SK-N-SH (cell line): Measurements from ENCODE around the gene MRFAP1. TPM values are rescaled to one million over a fixed set of nuclear protein-coding genes. Genes with fewer than 3 reads are reported as not detected.

Source experiments
- CTCF ChIA-PET: fragments of 300-600, 350-600 bp; formaldehyde crosslinking; extraction: SDS; loops from one replicate; lab custom pipeline; 2021; lab: Yijun Ruan, JAX
- POLR2A ChIA-PET: fragments of 350-600 bp; sonication (Branson Sonifier 250); formaldehyde crosslinking; extraction: SDS; loops from one replicate; lab custom pipeline; 2020; ENCODE audit warnings: antibody characterized with exemption, inconsistent platforms; lab: Yijun Ruan, JAX
- DNase-seq: peaks from one replicate; pipeline ENCODE4 v3.0.0; 2012
- H2AFZ ChIP-seq: fragments of 200-600 bp; sonication (generic); 2 replicates; pipeline ENCODE4 v1.8.1; 2016; ENCODE audit warnings: antibody characterized with exemption, mild to moderate bottlenecking, low read depth
- H3F3A ChIP-seq: fragments of 200-600 bp; sonication (generic); replicated peaks from 2 replicates; pipeline ENCODE3; 2016; ENCODE audit warnings: antibody characterized with exemption, mild to moderate bottlenecking; ENCODE audit not compliant: insufficient read depth
- H3K27ac ChIP-seq, 2 experiments: fragments of 200-500 bp in 1 of 2; fragments of 200-600 bp in 1 of 2; sonication (Bioruptor generic) in 1 of 2; sonication (generic), shearing (Covaris generic) in 1 of 2; 2 replicates each; pipeline versions ENCODE4 v1.5.1 to v1.6.1; 2014 to 2016; ENCODE audit warnings: low read depth in 2 of 2, inconsistent platforms in 1 of 2, low read length in 1 of 2, mild to moderate bottlenecking in 1 of 2, mixed read lengths in 1 of 2
- H3K27me3 ChIP-seq: fragments of 200-600 bp; sonication (generic), shearing (Covaris generic); 2 replicates; pipeline ENCODE4 v1.6.1; 2016; ENCODE audit warnings: mixed run types; ENCODE audit not compliant: insufficient read depth
- H3K36me3 ChIP-seq, 2 experiments: fragments of 200-500 bp in 1 of 2; fragments of 200-600 bp in 1 of 2; sonication (Bioruptor generic) in 1 of 2; sonication (generic) in 1 of 2; replicated peaks in 1 of 2; 2 replicates each; pipeline versions ENCODE3 to v1.5.1; 2014 to 2016; ENCODE audit warnings: low read length in 1 of 2, mild to moderate bottlenecking in 1 of 2; ENCODE audit not compliant: insufficient read depth in 2 of 2, control insufficient read depth in 1 of 2
- H3K4me1 ChIP-seq, 2 experiments: fragments of 200-500 bp in 1 of 2; fragments of 200-600 bp in 1 of 2; sonication (Bioruptor generic) in 1 of 2; sonication (generic), shearing (Covaris generic) in 1 of 2; 2 replicates each; pipeline versions ENCODE4 v1.5.1 to v1.6.1; 2014 to 2016; ENCODE audit warnings: low read depth in 1 of 2, low read length in 1 of 2, mixed run types in 1 of 2; ENCODE audit not compliant: insufficient read depth in 2 of 2, control insufficient read depth in 1 of 2
- H3K4me2 ChIP-seq: fragments of 200-600 bp; sonication (generic), shearing (Covaris generic); 2 replicates; pipeline ENCODE4 v1.6.1; 2017; ENCODE audit warnings: mixed run types
- H3K4me3 ChIP-seq, 2 experiments: fragments of 200-500 bp in 1 of 2; fragments of 200-600 bp in 1 of 2; sonication (Bioruptor generic) in 1 of 2; sonication (generic), shearing (Covaris generic) in 1 of 2; 2 replicates each; pipeline versions ENCODE4 v1.5.1 to v1.8.1; 2014 to 2016; ENCODE audit warnings: low read depth in 2 of 2, inconsistent platforms in 1 of 2, low read length in 1 of 2, mild to moderate bottlenecking in 1 of 2, mixed read lengths in 1 of 2, moderate library complexity in 1 of 2
- H3K79me2 ChIP-seq: fragments of 200-600 bp; sonication (generic); 2 replicates; pipeline ENCODE4 v1.8.1; 2017; ENCODE audit warnings: mild to moderate bottlenecking; ENCODE audit not compliant: insufficient read depth
- H3K9ac ChIP-seq: fragments of 200-600 bp; sonication (generic); 2 replicates; pipeline ENCODE4 v1.6.1; 2017; ENCODE audit warnings: mixed run types
- H3K9me2 ChIP-seq: fragments of 200-600 bp; sonication (generic); 2 replicates; pipeline ENCODE4 v1.6.1; 2017; ENCODE audit warnings: mixed run types
- H3K9me3 ChIP-seq: fragments of 200-600 bp; sonication (generic); 2 replicates; pipeline ENCODE4 v1.6.1; 2017; ENCODE audit warnings: mixed run types, mild to moderate bottlenecking, moderate library complexity
- H4K20me1 ChIP-seq: fragments of 200-600 bp; sonication (generic); 2 replicates; pipeline ENCODE4 v1.6.1; 2017; ENCODE audit warnings: mild to moderate bottlenecking, mixed run types; ENCODE audit not compliant: insufficient read depth
- CHD2 ChIP-seq: fragments of 150-350 bp; IDR thresholded peaks from 2 replicates; pipeline ENCODE4 v1.6.1; 2018; ENCODE audit warnings: low read length; ENCODE audit not compliant: partially characterized antibody
- CTCF ChIP-seq: fragments of 200-600 bp; sonication (generic); IDR thresholded peaks from 2 replicates; pipeline ENCODE4 v1.6.1; 2017; ENCODE audit warnings: antibody characterized with exemption, mild to moderate bottlenecking, moderate library complexity
- ELF1 ChIP-seq: IDR thresholded peaks from 2 replicates; pipeline ENCODE4 v1.4.0; 2012
- EP300 ChIP-seq, 2 experiments: IDR thresholded peaks; 2 replicates each; pipeline versions ENCODE4 v1.4.0 to v1.6.1; 2012; ENCODE audit warnings: borderline replicate concordance in 1 of 2, low read depth in 1 of 2, low read length in 1 of 2
- EZH2phosphoT487 ChIP-seq: fragments of 200-600 bp; sonication (generic); IDR thresholded peaks from 2 replicates; pipeline ENCODE4 v1.6.1; 2017; ENCODE audit warnings: low read depth, mixed run types, mild to moderate bottlenecking, antibody characterized with exemption, moderate library complexity, borderline replicate concordance
- FOSL2 ChIP-seq: IDR thresholded peaks from 2 replicates; pipeline ENCODE4 v1.4.0; 2012; ENCODE audit warnings: low read depth, mild to moderate bottlenecking, moderate library complexity, borderline replicate concordance
- FOXJ3 ChIP-seq: sonication (generic); formaldehyde crosslinking; IDR thresholded peaks from 2 replicates; pipeline ENCODE4 v1.5.1; 2020; ENCODE audit warnings: mild to moderate bottlenecking, missing genetic modification reagents
- FOXM1 ChIP-seq: IDR thresholded peaks from 2 replicates; pipeline ENCODE4 v1.4.0; 2012; ENCODE audit warnings: low read depth, mild to moderate bottlenecking
- GABPA ChIP-seq: IDR thresholded peaks from 2 replicates; pipeline ENCODE4 v1.4.0; 2012; ENCODE audit warnings: low read depth, mild to moderate bottlenecking
- GATA2 ChIP-seq: sonication (generic); formaldehyde crosslinking; IDR thresholded peaks from 2 replicates; pipeline ENCODE4 v1.5.0; 2020; ENCODE audit warnings: mild to moderate bottlenecking, missing genetic modification reagents
- IRF3 ChIP-seq: fragments of 150-350 bp; IDR thresholded peaks from 2 replicates; pipeline ENCODE4 v1.6.1; 2016; ENCODE audit warnings: mild to moderate bottlenecking, low read depth, low read length
- MAX ChIP-seq: IDR thresholded peaks from 2 replicates; pipeline ENCODE4 v1.4.0; 2012; ENCODE audit warnings: low read depth
- MEF2A ChIP-seq: IDR thresholded peaks from 2 replicates; pipeline ENCODE4 v1.4.0; 2012; ENCODE audit warnings: low read depth, borderline replicate concordance
- MXI1 ChIP-seq: IDR thresholded peaks from 2 replicates; pipeline ENCODE4 v1.6.1; 2012; ENCODE audit warnings: mild to moderate bottlenecking, low read depth, low read length, improper control_type of control experiment
- NFIC ChIP-seq: IDR thresholded peaks from 2 replicates; pipeline ENCODE4 v1.4.0; 2012; ENCODE audit warnings: borderline replicate concordance
- NRF1 ChIP-seq: IDR thresholded peaks from 2 replicates; pipeline ENCODE4 v1.6.1; 2012; ENCODE audit warnings: low read depth, mild to moderate bottlenecking, low read length
- RAD21 ChIP-seq: IDR thresholded peaks from 2 replicates; pipeline ENCODE4 v1.6.1; 2012; ENCODE audit warnings: mild to moderate bottlenecking, low read length
- REST ChIP-seq: IDR thresholded peaks from 2 replicates; pipeline ENCODE4 v1.6.1; 2012; ENCODE audit warnings: mild to moderate bottlenecking, low read depth, low read length, moderate library complexity
- RFX5 ChIP-seq: IDR thresholded peaks from 2 replicates; pipeline ENCODE4 v1.6.1; 2012; ENCODE audit warnings: mild to moderate bottlenecking, improper control_type of control experiment, low read length
- SIN3A ChIP-seq: IDR thresholded peaks from 2 replicates; pipeline ENCODE4 v1.6.1; 2012; ENCODE audit warnings: low read depth, mild to moderate bottlenecking, low read length, moderate library complexity, borderline replicate concordance
- SMC3 ChIP-seq: IDR thresholded peaks from 2 replicates; pipeline ENCODE4 v1.6.1; 2012; ENCODE audit warnings: low read depth, low read length, improper control_type of control experiment
- TAF1 ChIP-seq: IDR thresholded peaks from 2 replicates; pipeline ENCODE4 v1.6.1; 2012; ENCODE audit warnings: low read depth, mild to moderate bottlenecking, low read length, moderate library complexity, borderline replicate concordance
- TEAD4 ChIP-seq: IDR thresholded peaks from 2 replicates; pipeline ENCODE4 v1.4.0; 2012; ENCODE audit warnings: mild to moderate bottlenecking, borderline replicate concordance; ENCODE audit not compliant: insufficient read depth
- USF2 ChIP-seq: fragments of 150-350 bp; IDR thresholded peaks from 2 replicates; pipeline ENCODE4 v1.6.1; 2017; ENCODE audit warnings: antibody characterized with exemption, low read length, low read depth, borderline replicate concordance
- YY1 ChIP-seq: IDR thresholded peaks from 2 replicates; pipeline ENCODE4 v1.4.0; 2012; ENCODE audit warnings: low read depth, mild to moderate bottlenecking
- WGBS: methylation state at CpG from one replicate; pipeline ENCODE4 v1.1.6; 2017; ENCODE audit warnings: low lambda C conversion rate; 5-methylcytosine and 5-hydroxymethylcytosine counted together
- polyA plus RNA-seq, 3 experiments: library from polyadenylated mRNA; depleted of rRNA; stranded (reverse); fragments of >200 nt; gene quantifications; 2 replicates each; pipeline ENCODE4 v1.2.3, GENCODE V29; 2012

Gene MRFAP1
- polyA plus RNA-seq, 1 of the 3 experiments (the other 2 are of a cell fraction): 416 TPM

- Histone ChIP-seq H3K9ac (peak overlapping the region; percentile 80), H4K20me1 (peaks cover 14% of the 10 kb centered on the region), H2AFZ (peak overlapping the region; percentile 99), H3K9me2 (no peaks in the 10 kb centered on the region), H3K27me3 (no peaks in the 10 kb centered on the region), H3K4me2 (peak overlapping the region; percentile 83), H3F3A (peaks cover 10% of the 10 kb centered on the region), H3K36me3 (peaks cover 9 to 12% of the 10 kb centered on the region in 2 experiments), H3K27ac (peak overlapping the region; percentile 89 to 91), H3K79me2 (peaks cover 40% of the 10 kb centered on the region), H3K4me3 (peak overlapping the region; percentile 73 to 87), H3K4me1 (peaks cover 16 to 20% of the 10 kb centered on the region in 2 experiments; a peak in 2 of 4 replicates), H3K9me3 (no peaks in the 10 kb centered on the region)
- 0% methylated on average over 34 of the region's 89 CpGs for WGBS
- peak; percentile 100 for DNase-seq
- POLR2A ChIA-PET: interaction anchor here (0.6 to 1.6 kb wide), 16 partner anchors 10 to 395 kb away, joined by 3 to 11 read pairs (median 4); partner anchors contain the start of genes BLOC1S4, MAN2B2, MRFAP1 and MRFAP1L1
- CTCF ChIA-PET: interaction anchor here (0.8 to 3.5 kb wide), 10 partner anchors 11 to 395 kb away, joined by 3 to 25 read pairs (median 4); no protein-coding TSS in a partner anchor
- TF ChIP-seq FOXM1: no peak
- TF ChIP-seq EZH2phosphoT487: no peak
- TF ChIP-seq ELF1: no peak
- no peak for TF ChIP-seq FOSL2
- TF ChIP-seq EP300 (IDR thresholded peaks at IDR 0.05; ENCODE audit: borderline replicate concordance in 1 of 2, low read depth in 1 of 2, low read length in 1 of 2): no peak
- peak; percentile 78 for TF ChIP-seq MXI1
- TF ChIP-seq TAF1: peak; percentile 90; the same call in 1 of the 2 replicates
- peak; percentile 97 for TF ChIP-seq NRF1
- TF ChIP-seq IRF3: no peak
- TF ChIP-seq CTCF: no peak
- TF ChIP-seq RFX5: no peak
- TF ChIP-seq SMC3: no peak
- peak; percentile 98 for TF ChIP-seq MAX
- peak; percentile 73; the same call in 1 of the 2 replicates for TF ChIP-seq YY1
- TF ChIP-seq TEAD4: no peak
- TF ChIP-seq MEF2A: no peak
- TF ChIP-seq USF2: no peak
- TF ChIP-seq FOXJ3 (CRISPR knock-in tag): 0 out of 2 replicates have a peak, but pooled peaks have one; percentile 15
- peak; percentile 14; the same call in 1 of the 2 replicates for TF ChIP-seq REST
- no peak for TF ChIP-seq NFIC
- no peak for TF ChIP-seq RAD21
- no peak for TF ChIP-seq SIN3A
- no peak for TF ChIP-seq GABPA
- TF ChIP-seq CHD2: peak; percentile 72
- TF ChIP-seq GATA2 (CRISPR knock-in tag): no peak
These were observed 33.4 kb downstream of the MRFAP1 start for GRCh38 chr4:6673660-6674499.
